NCI-H82 (cell line): ENCODE measurements around the gene PLCG2.
A peak's percentile ranks its signal among the peaks of the same experiment; 100 is the strongest.
"Not testable (repeated sequence)": the region's sequence is repeated elsewhere in the genome, so short reads cannot be mapped to it uniquely, and the experiment has no call there.

Experiments used
- DNase-seq: peaks from one replicate; lab custom pipeline; 2025; lab: John Stamatoyannopoulos, UW

PLCG2 gene

GRCh38 chr16:81754858-81755257 lies 24.2 kb upstream of the PLCG2 start:
- no peak for DNase-seq

- DNase-seq, result no peak
Observed at GRCh38 chr16:81755915-81756614, 23.0 kb upstream of the PLCG2 start.

DNA sequence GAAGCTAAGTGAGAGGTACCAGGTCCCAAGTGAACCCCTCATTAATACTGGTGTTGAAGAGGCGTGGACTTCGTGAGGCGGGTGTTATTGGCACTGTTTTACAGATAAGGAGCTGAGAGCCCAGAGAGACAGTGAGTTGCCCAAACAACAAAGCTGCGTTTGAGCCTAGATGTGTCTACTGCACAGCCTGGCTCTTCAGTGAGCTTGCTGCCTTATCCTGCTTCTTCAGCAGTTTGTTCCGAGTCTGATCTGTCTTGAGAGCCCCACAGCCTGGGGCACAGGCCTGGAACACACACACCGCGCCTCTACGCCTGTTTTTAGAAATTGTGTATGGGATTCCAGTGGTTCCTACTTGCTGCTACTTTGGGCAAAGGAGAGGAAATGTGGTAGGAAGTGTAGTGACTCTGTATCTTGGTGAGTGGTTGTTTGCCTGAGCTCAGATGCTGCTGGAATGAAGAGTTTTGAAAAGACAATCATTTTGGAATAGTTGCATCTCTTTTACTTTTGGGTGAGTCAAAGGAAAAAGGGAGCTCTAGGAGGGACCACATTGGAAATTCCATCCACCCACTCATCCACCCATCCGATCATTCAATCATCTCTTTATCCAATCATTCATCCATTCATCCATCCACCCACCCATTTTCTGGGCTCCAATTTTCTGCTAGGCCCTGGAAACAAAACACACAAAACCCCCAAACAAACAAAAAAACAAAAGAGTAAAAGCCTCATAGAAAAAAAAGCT lies 22.3 kb upstream of the PLCG2 start:
- no peak for DNase-seq

DNA sequence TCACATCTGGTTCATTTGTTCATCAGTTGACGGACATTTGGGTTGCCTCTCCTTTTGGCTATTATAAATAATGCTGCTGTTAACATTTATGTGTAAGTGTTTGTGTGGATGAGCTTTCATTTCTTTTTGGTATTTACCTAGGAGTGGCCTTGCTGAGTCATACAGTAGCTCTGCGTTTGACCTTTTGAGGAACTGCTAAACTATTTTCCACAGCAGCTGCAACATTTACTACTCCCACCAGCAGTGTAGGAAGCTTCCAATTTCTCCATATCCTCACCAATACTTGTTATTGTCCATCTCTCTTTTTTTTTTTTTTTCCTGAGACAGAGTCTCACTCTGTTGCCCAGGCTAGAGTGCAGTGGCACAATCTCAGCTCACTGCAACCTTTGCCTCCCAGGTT lies 20.7 kb upstream of the PLCG2 start:
- no peak for DNase-seq

DNA sequence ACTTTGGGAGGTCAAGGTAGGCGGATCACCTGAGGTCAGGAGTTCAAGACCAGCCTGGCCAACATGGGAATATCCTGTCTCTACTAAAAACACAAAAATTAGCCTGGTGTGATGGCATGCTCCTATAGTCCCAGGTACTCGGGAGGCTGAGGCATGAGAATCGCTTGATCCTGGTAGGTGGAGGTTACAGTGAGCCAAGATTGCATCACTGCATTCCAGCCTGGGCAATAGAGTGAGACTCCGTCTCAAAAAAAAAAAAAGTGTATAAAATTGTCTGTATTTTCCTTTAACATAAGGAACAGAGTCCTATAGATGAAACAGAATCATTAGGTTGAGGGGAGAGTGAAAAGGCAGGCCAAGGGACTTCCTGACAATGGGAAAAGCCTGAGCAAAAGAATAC lies 16.8 kb upstream of the PLCG2 start:
- not testable (repeated sequence) for DNase-seq

GRCh38 chr16:81765111-81765919 lies 13.8 kb upstream of the PLCG2 start:
- no peak for DNase-seq

- DNase-seq, result no peak
Observed at GRCh38 chr16:81765969-81766368, 13.1 kb upstream of the PLCG2 start.

GRCh38 chr16:81767987-81768592 lies 11.0 kb upstream of the PLCG2 start:
- no peak for DNase-seq

- no peak for DNase-seq
Observed at GRCh38 chr16:81770008-81770407, 9.1 kb upstream of the PLCG2 start.

- no peak for DNase-seq
Observed at GRCh38 chr16:81774348-81774747, 4.7 kb upstream of the PLCG2 start.

DNA sequence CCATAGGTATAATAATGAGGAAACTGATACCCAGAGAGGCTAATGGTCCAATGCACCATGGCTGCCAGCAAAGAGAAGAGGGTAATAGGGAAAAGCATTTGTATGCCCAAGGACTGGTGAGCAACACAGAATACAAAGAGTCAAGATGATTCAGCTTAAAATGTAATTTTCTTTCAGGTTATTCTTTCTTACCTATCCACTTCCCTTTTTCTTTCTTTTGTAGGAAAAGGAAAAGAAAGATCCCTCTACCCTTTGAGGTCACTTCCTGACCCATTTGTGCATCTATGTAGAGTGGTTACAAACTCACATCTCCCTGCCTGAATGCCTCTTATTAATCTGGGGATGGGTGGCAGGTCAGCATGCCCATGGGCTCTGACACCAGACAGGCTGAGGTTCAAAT lies 3.5 kb upstream of the PLCG2 start:
- no peak for DNase-seq

GRCh38 chr16:81778231-81778630 lies 860 bp upstream of the PLCG2 start:
- no peak for DNase-seq

DNA sequence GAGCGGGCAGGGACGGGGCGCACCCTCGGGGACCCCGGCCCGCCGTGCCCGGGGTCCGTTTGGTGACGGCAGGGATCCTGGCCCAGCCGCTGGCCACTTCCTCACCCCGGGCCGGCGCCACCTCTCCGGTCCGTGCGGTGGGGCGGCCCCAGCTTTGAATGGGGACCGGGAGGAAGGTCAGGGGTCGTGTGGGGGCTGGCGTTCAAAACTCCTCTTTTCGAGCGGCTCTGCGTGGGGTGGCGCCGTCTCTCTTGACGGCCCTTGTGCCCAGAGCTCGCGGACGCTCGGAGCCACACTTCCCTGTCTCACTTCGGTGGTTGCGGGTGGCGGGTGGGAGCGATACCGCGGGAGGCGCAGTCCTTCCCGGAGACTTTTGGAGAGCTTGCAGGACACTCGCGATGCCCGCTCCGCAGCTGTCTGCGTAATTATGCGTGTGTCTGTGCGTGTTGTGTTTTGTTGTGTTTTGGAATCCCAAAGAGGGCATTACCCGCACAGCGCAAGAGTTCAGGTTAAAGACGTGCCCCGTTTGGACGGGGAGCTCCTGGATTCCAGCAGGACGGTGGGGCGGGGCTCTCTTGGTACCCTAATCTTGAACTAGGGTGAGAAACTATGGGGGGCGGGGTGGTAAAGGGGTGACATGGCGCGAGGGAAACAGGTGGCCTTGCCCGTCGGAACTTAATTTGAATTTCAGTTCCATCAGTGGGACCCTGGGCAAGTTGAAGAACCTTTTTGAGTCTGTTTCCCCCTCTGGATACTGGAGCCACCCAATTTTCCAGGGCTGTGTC lies 637 bp downstream of the PLCG2 start:
- peak; percentile 7 for DNase-seq

DNA sequence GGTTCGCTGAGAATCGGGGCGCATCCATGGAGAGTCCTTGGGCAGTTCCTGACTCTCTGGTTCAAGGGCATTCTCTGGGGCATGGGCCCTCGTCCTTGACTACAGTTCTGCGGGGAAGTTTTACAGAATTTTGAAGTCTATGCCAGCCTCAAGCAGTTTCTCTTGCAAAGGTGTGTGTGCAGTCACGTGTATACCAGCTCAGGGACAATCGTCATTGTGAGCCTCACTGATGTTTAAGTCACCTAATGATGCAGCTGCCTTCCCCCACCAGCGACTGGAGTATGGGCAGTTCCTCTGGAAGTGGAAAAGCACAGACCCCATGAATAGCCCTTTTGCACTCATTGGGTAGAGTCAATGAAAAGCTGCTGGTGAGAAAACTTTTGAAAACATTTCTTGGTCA lies 1.3 kb downstream of the PLCG2 start:
- no peak for DNase-seq

DNA sequence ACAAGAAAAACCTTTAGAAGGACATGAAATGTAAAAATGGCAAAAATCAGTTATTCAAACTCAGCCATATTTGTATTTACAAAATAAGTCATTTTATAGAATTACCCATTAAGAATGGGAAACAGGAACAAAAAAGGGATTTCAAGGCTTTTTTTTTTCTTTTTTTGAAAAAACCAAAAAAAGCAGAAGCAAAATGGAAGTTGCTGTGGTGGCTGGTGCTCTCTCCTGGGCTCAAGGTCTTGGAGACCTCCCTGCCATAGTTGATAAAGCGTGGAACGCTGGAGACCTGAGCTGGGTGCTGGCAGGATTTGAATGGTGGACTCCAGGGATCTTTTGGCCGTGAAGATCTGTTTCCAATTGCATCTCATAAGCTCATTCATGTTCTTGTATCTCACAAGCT lies 3.1 kb downstream of the PLCG2 start:
- DNase-seq, result no peak

DNA sequence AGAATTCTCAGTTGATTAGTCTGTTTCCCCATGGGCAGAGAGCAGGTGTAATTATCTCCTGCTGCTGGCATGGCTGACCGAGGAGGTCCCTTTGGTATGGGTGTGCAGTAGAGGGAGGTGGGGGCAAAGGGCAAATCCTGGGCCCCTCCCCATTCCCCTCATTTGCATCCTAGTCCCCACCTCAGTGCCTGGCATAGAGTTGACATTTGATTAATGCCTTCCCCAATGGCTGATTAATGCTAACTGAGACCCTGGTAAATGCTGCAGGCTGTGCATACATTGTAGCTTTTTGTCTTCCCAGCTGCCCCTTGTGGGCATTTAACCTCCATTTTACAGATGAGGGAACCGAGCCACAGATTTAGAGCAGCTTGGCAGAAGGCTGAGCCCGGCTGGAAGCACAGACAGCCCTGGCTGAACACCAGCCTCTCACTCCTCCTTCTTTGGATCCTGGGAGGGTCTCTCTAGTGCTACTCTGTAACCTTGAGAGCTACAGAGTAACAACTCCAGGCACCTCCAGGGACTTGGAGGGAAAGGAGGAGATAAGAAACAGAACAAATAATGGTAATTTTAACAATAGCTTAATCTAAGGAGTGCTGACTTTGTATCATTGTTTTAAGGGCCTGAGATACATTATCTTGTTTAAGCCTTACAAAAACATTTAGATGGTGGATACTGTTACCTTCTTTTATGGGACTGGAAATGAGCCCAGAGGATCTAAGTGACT lies 5.1 kb downstream of the PLCG2 start:
- no peak for DNase-seq

- no peak for DNase-seq
Observed at GRCh38 chr16:81785138-81785924, 6.2 kb downstream of the PLCG2 start.

- DNase-seq, result no peak
Observed at GRCh38 chr16:81786321-81786720, 7.2 kb downstream of the PLCG2 start.

- DNase-seq, result no peak
Observed at GRCh38 chr16:81786868-81787267, 7.8 kb downstream of the PLCG2 start.

DNA sequence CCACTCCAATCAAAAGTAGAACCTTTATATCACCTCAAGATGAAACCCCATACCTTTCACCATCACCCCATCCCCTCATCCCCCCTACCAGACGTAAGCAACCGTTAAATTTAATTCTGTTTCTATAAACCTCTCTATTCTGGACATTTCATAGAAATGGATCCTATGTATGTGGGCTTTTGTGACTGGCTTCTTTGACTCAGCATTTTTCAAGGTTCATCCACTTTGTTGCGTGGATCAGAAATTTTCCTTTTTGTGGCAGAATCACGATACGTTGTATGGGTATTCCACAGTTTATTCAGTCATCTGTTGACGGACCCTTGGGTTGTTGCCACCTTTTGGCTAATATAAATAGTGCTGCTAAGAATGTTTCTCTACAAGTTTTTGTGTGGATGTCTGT lies 8.6 kb downstream of the PLCG2 start:
- DNase-seq, result no peak
